ENCODE data around the gene KNCN.
A peak's percentile ranks its signal among the peaks of the same experiment; 100 is the strongest.

KNCN gene

DNA sequence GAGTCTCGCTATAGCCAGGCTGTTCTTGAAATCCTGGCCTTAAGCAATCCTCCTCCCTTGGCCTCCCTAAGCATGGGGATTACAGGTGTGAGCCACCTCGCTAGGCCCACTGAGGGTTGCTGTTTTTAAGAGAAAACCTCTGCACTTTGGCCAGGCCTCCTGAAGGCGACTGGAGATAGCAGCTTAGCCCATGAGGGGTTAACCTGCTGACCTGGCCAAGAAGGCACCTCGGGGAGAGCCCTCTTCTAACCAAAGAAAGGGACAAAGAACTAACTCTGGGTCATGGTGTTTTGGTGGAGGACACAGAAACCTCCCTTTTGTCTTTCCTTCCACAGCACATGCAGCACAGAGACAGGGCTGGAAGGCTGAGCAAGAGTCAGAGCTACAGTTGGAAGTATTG lies 17.7 kb upstream of the KNCN start:
- Histone ChIP-seq H3K27me3 (ENCODE audit: control insufficient read depth in 1 of 2, insufficient read depth in 1 of 2, low read length in 2 of 2) (no peaks in the 10 kb centered on the region), H3K4me2 (ENCODE audit: low read length, poor library complexity, severe bottlenecking) (no peak overlapping the region), H3K9me3 (ENCODE audit: control insufficient read depth, low read length) (no peaks in the 10 kb centered on the region), H4K91ac (ENCODE audit: low read length) (no peak overlapping the region), H3K18ac (ENCODE audit: low read depth in 1 of 2, low read length in 2 of 2) (no peak overlapping the region), H3K27ac (ENCODE audit: low read length, poor library complexity, severe bottlenecking) (no peak overlapping the region), H3K9ac (ENCODE audit: low read length) (no peak overlapping the region), H3K36me3 (ENCODE audit: control insufficient read depth in 1 of 2, insufficient read depth in 2 of 2, low read depth in 1 of 2, low read length in 2 of 2) (peaks cover 29 to 54% of the 10 kb centered on the region in 2 experiments), H3K23ac (ENCODE audit: low read length in 2 of 2) (no peak overlapping the region), H2AFZ (ENCODE audit: low read depth, low read length) (no peak overlapping the region), H2BK15ac (ENCODE audit: low read depth, poor library complexity, severe bottlenecking) (no peak overlapping the region), H3K14ac (ENCODE audit: low read length in 2 of 2) (no peak overlapping the region), H3K4ac (ENCODE audit: low read depth in 1 of 2, low read length in 2 of 2) (no peak overlapping the region), H2BK5ac (ENCODE audit: low read depth, low read length, poor library complexity, severe bottlenecking) (no peak overlapping the region), H2AK5ac (ENCODE audit: low read length, severe bottlenecking) (no peak overlapping the region), H2BK120ac (ENCODE audit: low read depth, low read length) (no peak overlapping the region), H3K79me1 (replicated peaks; ENCODE audit: low read length, poor library complexity, severe bottlenecking) (no peaks in the 10 kb centered on the region), H3K4me3 (ENCODE audit: insufficient read depth in 1 of 2, low read depth in 1 of 2, low read length in 2 of 2) (no peak overlapping the region), H3K4me1 (ENCODE audit: control insufficient read depth, insufficient read depth, low read depth, low read length) (no peaks in the 10 kb centered on the region), H4K8ac (ENCODE audit: low read length) (no peak overlapping the region), H2BK12ac (ENCODE audit: low read length in 2 of 2) (no peak overlapping the region)
- DNase-seq = no peak
- WGBS = 98% methylated on average over 4 of the region's 4 CpGs

DNA sequence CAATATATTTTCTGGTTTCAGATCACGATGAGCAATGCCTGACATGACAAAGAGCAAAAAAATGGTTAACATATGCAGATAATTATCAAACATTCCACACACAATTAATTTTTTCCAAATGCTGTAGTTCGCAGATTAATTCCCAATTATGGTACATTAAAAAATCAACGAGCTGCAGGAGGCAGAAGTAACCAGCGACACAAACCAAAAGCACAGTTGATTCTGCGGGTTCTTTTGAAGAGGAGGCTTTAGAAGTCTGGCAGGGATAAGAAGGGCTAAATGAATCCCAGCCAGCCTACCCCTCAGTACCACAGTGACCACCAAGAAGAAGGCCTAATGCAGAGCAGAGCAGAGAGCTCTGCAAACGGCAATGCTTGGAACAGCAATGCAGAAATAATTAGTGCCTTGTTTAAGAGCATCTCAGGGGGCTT lies 17.0 kb upstream of the KNCN start:
- no peak for DNase-seq
- Histone ChIP-seq H4K8ac (ENCODE audit: low read length) (no peak overlapping the region), H3K79me1 (replicated peaks; ENCODE audit: low read length, poor library complexity, severe bottlenecking) (no peaks in the 10 kb centered on the region), H4K91ac (ENCODE audit: low read length) (no peak overlapping the region), H3K27ac (ENCODE audit: low read length, poor library complexity, severe bottlenecking) (no peak overlapping the region), H3K27me3 (ENCODE audit: control insufficient read depth in 1 of 2, insufficient read depth in 1 of 2, low read length in 2 of 2) (no peaks in the 10 kb centered on the region), H3K14ac (ENCODE audit: low read length in 2 of 2) (no peak overlapping the region), H3K36me3 (ENCODE audit: control insufficient read depth in 1 of 2, insufficient read depth in 2 of 2, low read depth in 1 of 2, low read length in 2 of 2) (peaks cover 29 to 56% of the 10 kb centered on the region in 2 experiments), H2BK120ac (ENCODE audit: low read depth, low read length) (no peak overlapping the region), H3K4me3 (ENCODE audit: insufficient read depth in 1 of 2, low read depth in 1 of 2, low read length in 2 of 2) (no peak overlapping the region), H2BK15ac (ENCODE audit: low read depth, poor library complexity, severe bottlenecking) (no peak overlapping the region), H3K18ac (ENCODE audit: low read depth in 1 of 2, low read length in 2 of 2) (no peak overlapping the region), H3K9ac (ENCODE audit: low read length) (no peak overlapping the region), H2AFZ (ENCODE audit: low read depth, low read length) (no peak overlapping the region), H3K4ac (ENCODE audit: low read depth in 1 of 2, low read length in 2 of 2) (no peak overlapping the region), H3K23ac (ENCODE audit: low read length in 2 of 2) (no peak overlapping the region), H3K4me1 (ENCODE audit: control insufficient read depth, insufficient read depth, low read depth, low read length) (no peaks in the 10 kb centered on the region), H2AK5ac (ENCODE audit: low read length, severe bottlenecking) (no peak overlapping the region), H2BK12ac (ENCODE audit: low read length in 2 of 2) (no peak overlapping the region), H3K9me3 (ENCODE audit: control insufficient read depth, low read length) (no peaks in the 10 kb centered on the region), H2BK5ac (ENCODE audit: low read depth, low read length, poor library complexity, severe bottlenecking) (no peak overlapping the region), H3K4me2 (ENCODE audit: low read length, poor library complexity, severe bottlenecking) (no peak overlapping the region)
- 98% methylated on average over 6 of the region's 6 CpGs for WGBS

DNA sequence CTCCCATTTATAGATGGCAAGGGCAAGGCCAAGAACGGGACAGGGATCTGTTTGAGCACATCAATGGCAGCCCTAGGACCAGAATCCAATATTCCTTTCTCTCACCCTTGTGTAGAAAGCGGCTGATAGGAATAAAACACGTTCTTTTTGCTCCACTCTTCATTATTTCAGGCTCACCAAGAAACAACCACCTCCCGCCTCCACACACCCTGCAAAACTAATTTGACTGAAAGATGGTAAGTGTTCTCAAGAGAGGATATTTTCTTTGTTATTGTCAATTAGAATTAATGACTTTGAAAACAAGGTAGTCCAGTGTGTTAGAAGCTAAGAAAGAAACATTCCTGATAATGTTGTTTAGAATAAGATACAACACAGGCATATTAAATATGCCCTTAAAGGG lies 11.9 kb upstream of the KNCN start:
- H4K91ac ChIP-seq (ENCODE audit: low read length) = no peak overlapping the region
- H2BK5ac ChIP-seq (ENCODE audit: low read depth, low read length, poor library complexity, severe bottlenecking) = no peak overlapping the region
- no peak overlapping the region for H3K18ac ChIP-seq (ENCODE audit: low read depth in 1 of 2, low read length in 2 of 2)
- no peak for DNase-seq
- H2BK15ac ChIP-seq (ENCODE audit: low read depth, poor library complexity, severe bottlenecking) = no peak overlapping the region
- H3K4me1 ChIP-seq (ENCODE audit: control insufficient read depth, insufficient read depth, low read depth, low read length) = no peaks in the 10 kb centered on the region
- no peak overlapping the region for H3K4ac ChIP-seq (ENCODE audit: low read depth in 1 of 2, low read length in 2 of 2)
- H3K9me3 ChIP-seq (ENCODE audit: control insufficient read depth, low read length) = no peaks in the 10 kb centered on the region
- no peak overlapping the region for H3K14ac ChIP-seq (ENCODE audit: low read length in 2 of 2)
- H3K36me3 ChIP-seq (ENCODE audit: control insufficient read depth in 1 of 2, insufficient read depth in 2 of 2, low read depth in 1 of 2, low read length in 2 of 2) = peaks cover 62 to 90% of the 10 kb centered on the region in 2 experiments
- H3K79me1 ChIP-seq (replicated peaks; ENCODE audit: low read length, poor library complexity, severe bottlenecking) = no peaks in the 10 kb centered on the region
- H2AFZ ChIP-seq (ENCODE audit: low read depth, low read length) = no peak overlapping the region
- no peak overlapping the region for H3K27ac ChIP-seq (ENCODE audit: low read length, poor library complexity, severe bottlenecking)
- no peak overlapping the region for H3K23ac ChIP-seq (ENCODE audit: low read length in 2 of 2)
- no peak overlapping the region for H4K8ac ChIP-seq (ENCODE audit: low read length)
- H3K27me3 ChIP-seq (ENCODE audit: control insufficient read depth in 1 of 2, insufficient read depth in 1 of 2, low read length in 2 of 2) = no peaks in the 10 kb centered on the region
- 92% methylated on average over 1 of the region's 4 CpGs for WGBS
- no peak overlapping the region for H2BK12ac ChIP-seq (ENCODE audit: low read length in 2 of 2)
- no peak overlapping the region for H2BK120ac ChIP-seq (ENCODE audit: low read depth, low read length)
- no peak overlapping the region for H2AK5ac ChIP-seq (ENCODE audit: low read length, severe bottlenecking)
- H3K4me3 ChIP-seq (ENCODE audit: insufficient read depth in 1 of 2, low read depth in 1 of 2, low read length in 2 of 2) = no peak overlapping the region
- H3K4me2 ChIP-seq (ENCODE audit: low read length, poor library complexity, severe bottlenecking) = no peak overlapping the region
- no peak overlapping the region for H3K9ac ChIP-seq (ENCODE audit: low read length)

DNA sequence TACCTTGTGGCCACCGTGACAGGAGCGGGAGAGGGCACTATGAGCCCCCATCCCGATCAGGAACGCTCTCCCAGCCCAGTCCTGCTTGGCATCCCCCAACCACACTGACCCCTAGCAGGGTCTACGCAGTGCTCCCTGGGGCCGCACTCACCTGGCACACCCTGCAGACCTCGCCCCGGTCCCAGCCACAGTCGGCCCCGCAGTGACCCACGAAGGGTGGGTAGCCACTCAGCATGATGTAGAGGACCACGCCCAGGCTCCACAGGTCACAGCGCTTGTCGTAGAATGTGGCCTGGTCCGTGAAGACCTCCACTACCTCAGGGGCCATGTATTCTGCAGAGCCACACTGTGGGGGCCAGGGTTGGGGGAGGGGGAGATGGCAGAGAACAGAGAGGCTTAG lies 11.1 kb upstream of the KNCN start:
- Histone ChIP-seq H4K8ac (ENCODE audit: low read length) (no peak overlapping the region), H3K79me1 (replicated peaks; ENCODE audit: low read length, poor library complexity, severe bottlenecking) (no peaks in the 10 kb centered on the region), H2AFZ (ENCODE audit: low read depth, low read length) (no peak overlapping the region), H4K91ac (ENCODE audit: low read length) (peak overlapping the region; percentile 30), H3K4me3 (ENCODE audit: insufficient read depth in 1 of 2, low read depth in 1 of 2, low read length in 2 of 2) (no peak overlapping the region), H3K27ac (ENCODE audit: low read length, poor library complexity, severe bottlenecking) (no peak overlapping the region), H3K4me2 (ENCODE audit: low read length, poor library complexity, severe bottlenecking) (no peak overlapping the region), H3K4ac (ENCODE audit: low read depth in 1 of 2, low read length in 2 of 2) (no peak overlapping the region), H2AK5ac (ENCODE audit: low read length, severe bottlenecking) (no peak overlapping the region), H3K9ac (ENCODE audit: low read length) (no peak overlapping the region), H3K27me3 (ENCODE audit: control insufficient read depth in 1 of 2, insufficient read depth in 1 of 2, low read length in 2 of 2) (no peaks in the 10 kb centered on the region), H3K9me3 (ENCODE audit: control insufficient read depth, low read length) (no peaks in the 10 kb centered on the region), H2BK12ac (ENCODE audit: low read length in 2 of 2) (no peak overlapping the region), H3K14ac (ENCODE audit: low read length in 2 of 2) (no peak overlapping the region), H3K23ac (ENCODE audit: low read length in 2 of 2) (no peak overlapping the region), H2BK15ac (ENCODE audit: low read depth, poor library complexity, severe bottlenecking) (no peak overlapping the region), H2BK120ac (ENCODE audit: low read depth, low read length) (no peak overlapping the region), H3K18ac (ENCODE audit: low read depth in 1 of 2, low read length in 2 of 2) (no peak overlapping the region), H2BK5ac (ENCODE audit: low read depth, low read length, poor library complexity, severe bottlenecking) (no peak overlapping the region), H3K4me1 (ENCODE audit: control insufficient read depth, insufficient read depth, low read depth, low read length) (no peaks in the 10 kb centered on the region), H3K36me3 (ENCODE audit: control insufficient read depth in 1 of 2, insufficient read depth in 2 of 2, low read depth in 1 of 2, low read length in 2 of 2) (peaks cover 67 to 91% of the 10 kb centered on the region in 2 experiments)
- WGBS = 98% methylated on average over 15 of the region's 15 CpGs
- DNase-seq = no peak
